Immature natural killer cell (primary cell): ENCODE measurements around the gene TAOK2. TPM values are rescaled to one million over a fixed set of nuclear protein-coding genes. Genes with fewer than 3 reads are reported as not detected.
A peak's percentile ranks its signal among the peaks of the same experiment; 100 is the strongest.
"Not testable (repeated sequence)": the region's sequence is repeated elsewhere in the genome, so short reads cannot be mapped to it uniquely, and the experiment has no call there.

Source experiments
- DNase-seq, 3 donors: peaks; one replicate each; pipeline ENCODE4 v3.0.0; 2022; ENCODE audit warnings: mixed read lengths in 1 of 3
- H3K27ac Mint-ChIP-seq, 6 donors: one replicate each; pipeline ENCODE4 v1.8.0; 2020; ENCODE audit warnings: mixed read lengths in 6 of 6, mild to moderate bottlenecking in 5 of 6, inconsistent platforms in 4 of 6, moderate library complexity in 3 of 6
- H3K27me3 Mint-ChIP-seq, 3 donors: one replicate each; pipeline ENCODE4 v1.8.0; 2020 to 2021; ENCODE audit warnings: low read depth in 3 of 3, mild to moderate bottlenecking in 3 of 3, mixed read lengths in 3 of 3, moderate library complexity in 3 of 3, inconsistent platforms in 1 of 3
- H3K36me3 Mint-ChIP-seq, 3 donors: one replicate each; pipeline ENCODE4 v1.8.0; 2020; ENCODE audit warnings: mixed read lengths in 3 of 3, inconsistent platforms in 2 of 3, mild to moderate bottlenecking in 2 of 3
- H3K4me1 Mint-ChIP-seq, 2 donors: one replicate each; pipeline ENCODE4 v1.8.0; 2020; ENCODE audit warnings: inconsistent platforms in 2 of 2, mild to moderate bottlenecking in 2 of 2, mixed read lengths in 2 of 2, moderate library complexity in 1 of 2
- H3K4me3 Mint-ChIP-seq, 5 donors: one replicate each; pipeline ENCODE4 v1.8.0; 2020; ENCODE audit warnings: mild to moderate bottlenecking in 5 of 5, mixed read lengths in 5 of 5, inconsistent platforms in 3 of 5, moderate library complexity in 3 of 5
- H3K9me3 Mint-ChIP-seq, 6 donors: one replicate each; pipeline ENCODE4 v1.8.0; 2020; ENCODE audit warnings: mild to moderate bottlenecking in 6 of 6, mixed read lengths in 6 of 6, inconsistent platforms in 4 of 6, moderate library complexity in 3 of 6
- polyA plus RNA-seq, 3 donors: library from polyadenylated mRNA; unstranded; fragments of 300-500 nt; fragmentation: Illumina TruSeq; gene quantifications; one replicate each; pipeline ENCODE4 v1.2.3, GENCODE V29; 2021

Gene TAOK2
- polyA plus RNA-seq, 3 donors from 2014 or later, result 2.1 to 10.7 (median 3.0) TPM

GRCh38 chr16:29958756-29959155, 14.9 kb upstream of the TAOK2 start:
- Mint-ChIP-seq H3K9me3 (no peaks in the 10 kb centered on the region), H3K4me3 (no peak overlapping the region), H3K27me3 (peaks cover 0 to 4% (median 2%) of the 10 kb centered on the region in 3 donors), H3K4me1 (peaks cover 18 to 22% of the 10 kb centered on the region in 2 donors), H3K36me3 (no peaks in the 10 kb centered on the region), H3K27ac (peak overlapping the region in 1 of 6 donors; percentile 21)
- DNase-seq, result no peak

GRCh38 chr16:29959293-29959692, 14.4 kb upstream of the TAOK2 start:
- Mint-ChIP-seq H3K27ac (no peak overlapping the region), H3K4me3 (no peak overlapping the region), H3K4me1 (peaks cover 18 to 22% of the 10 kb centered on the region in 2 donors), H3K9me3 (no peaks in the 10 kb centered on the region), H3K36me3 (no peaks in the 10 kb centered on the region), H3K27me3 (peaks cover 0 to 4% (median 2%) of the 10 kb centered on the region in 3 donors)
- no peak for DNase-seq

GRCh38 chr16:29959821-29960220, 13.8 kb upstream of the TAOK2 start:
- DNase-seq, H3K9me3 Mint-ChIP-seq, H3K27me3 Mint-ChIP-seq, H3K36me3 Mint-ChIP-seq: not testable (repeated sequence)
- Mint-ChIP-seq H3K27ac (peak overlapping the region in 2 of 6 donors; percentile 20 to 34), H3K4me3 (peak overlapping the region; percentile 2 to 60 (median 38)), H3K4me1 (peaks cover 20 to 22% of the 10 kb centered on the region in 2 donors)

GRCh38 chr16:29961127-29961478, 12.6 kb upstream of the TAOK2 start:
- no peaks in the 10 kb centered on the region for H3K9me3 Mint-ChIP-seq
- H3K4me1 Mint-ChIP-seq, result peaks cover 20 to 22% of the 10 kb centered on the region in 2 donors
- no peak for DNase-seq
- peak overlapping the region; percentile 90 to 94 (median 92) for H3K27ac Mint-ChIP-seq
- H3K4me3 Mint-ChIP-seq, result peak overlapping the region; percentile 88 to 92 (median 91)
- H3K27me3 Mint-ChIP-seq, result peaks cover 0 to 4% (median 2%) of the 10 kb centered on the region in 3 donors
- H3K36me3 Mint-ChIP-seq, result peaks cover 0 to 3% (median 0%) of the 10 kb centered on the region in 3 donors

GRCh38 chr16:29961479-29962343, 12.0 kb upstream of the TAOK2 start, which contains the start of gene TMEM219:
Gene TMEM219, plus strand, starts transcription at chr16:29962079. Its CDS starts 1,065 bp downstream, at chr16:29963144.
- peak; percentile 95 to 96 (median 95) for DNase-seq
- Mint-ChIP-seq H3K36me3 (peaks cover 0 to 3% (median 0%) of the 10 kb centered on the region in 3 donors), H3K4me3 (peak within 1 kb of the TSS; percentile 88 to 93 (median 92)), H3K4me1 (peaks cover 20 to 22% of the 10 kb centered on the region in 2 donors), H3K27ac (peak within 1 kb of the TSS; percentile 91 to 96 (median 94)), H3K27me3 (peaks cover 0 to 4% (median 2%) of the 10 kb centered on the region in 3 donors), H3K9me3 (no peaks in the 10 kb centered on the region)

GRCh38 chr16:29962344-29962994, 11.2 kb upstream of the TAOK2 start:
- DNase-seq, result peak in 2 of 3 donors; percentile 7 to 14
- H3K9me3 Mint-ChIP-seq, result no peaks in the 10 kb centered on the region
- H3K4me3 Mint-ChIP-seq, result peak overlapping the region; percentile 88 to 93 (median 92)
- peaks cover 0 to 4% (median 2%) of the 10 kb centered on the region in 3 donors for H3K27me3 Mint-ChIP-seq
- peaks cover 20 to 22% of the 10 kb centered on the region in 2 donors for H3K4me1 Mint-ChIP-seq
- H3K36me3 Mint-ChIP-seq, result peaks cover 0 to 3% (median 0%) of the 10 kb centered on the region in 3 donors
- peak overlapping the region; percentile 91 to 96 (median 94) for H3K27ac Mint-ChIP-seq

- DNase-seq, result no peak
- no peaks in the 10 kb centered on the region for H3K9me3 Mint-ChIP-seq
- peaks cover 0 to 3% (median 1%) of the 10 kb centered on the region in 3 donors for H3K36me3 Mint-ChIP-seq
- H3K4me3 Mint-ChIP-seq, result peak overlapping the region; percentile 88 to 93 (median 92)
- peaks cover 0 to 4% (median 2%) of the 10 kb centered on the region in 3 donors for H3K27me3 Mint-ChIP-seq
- H3K4me1 Mint-ChIP-seq, result peaks cover 20 to 22% of the 10 kb centered on the region in 2 donors
- H3K27ac Mint-ChIP-seq, result peak overlapping the region; percentile 91 to 96 (median 94)
These were observed 10.5 kb upstream of the TAOK2 start for GRCh38 chr16:29963021-29963743.

GRCh38 chr16:29968205-29968604, 5.5 kb upstream of the TAOK2 start:
- no peak overlapping the region for H3K27ac Mint-ChIP-seq

GRCh38 chr16:29971304-29971703, 2.4 kb upstream of the TAOK2 start:
- Mint-ChIP-seq H3K9me3 (no peaks in the 10 kb centered on the region), H3K27me3 (peaks cover 2 to 6% (median 2%) of the 10 kb centered on the region in 3 donors), H3K4me3 (no peak overlapping the region), H3K36me3 (peaks cover 7 to 10% (median 8%) of the 10 kb centered on the region in 3 donors), H3K27ac (no peak overlapping the region), H3K4me1 (peaks cover 31 to 36% of the 10 kb centered on the region in 2 donors)
- DNase-seq, result no peak

More at GRCh38 chr16:29968205-29968604, 5.5 kb upstream of the TAOK2 start:
- Mint-ChIP-seq H3K4me3 (no peak overlapping the region), H3K9me3 (no peaks in the 10 kb centered on the region), H3K4me1 (peaks cover 8 to 11% of the 10 kb centered on the region in 2 donors), H3K36me3 (peaks cover 8 to 11% (median 10%) of the 10 kb centered on the region in 3 donors), H3K27me3 (peaks cover 0 to 5% (median 0%) of the 10 kb centered on the region in 3 donors)
- no peak for DNase-seq

- H3K27me3 Mint-ChIP-seq, result peaks cover 2 to 6% (median 2%) of the 10 kb centered on the region in 3 donors
- peaks cover 7 to 10% (median 8%) of the 10 kb centered on the region in 3 donors for H3K36me3 Mint-ChIP-seq
- H3K27ac Mint-ChIP-seq, result peak overlapping the region; percentile 83 to 93 (median 90)
- peak overlapping the region; percentile 26 to 96 (median 54) for H3K4me3 Mint-ChIP-seq
- H3K4me1 Mint-ChIP-seq, result peaks cover 41 to 44% of the 10 kb centered on the region in 2 donors
- no peaks in the 10 kb centered on the region for H3K9me3 Mint-ChIP-seq
- DNase-seq, result no peak
These were observed 1.2 kb upstream of the TAOK2 start for GRCh38 chr16:29972500-29972899.

- Mint-ChIP-seq H3K4me1 (peaks cover 43 to 44% of the 10 kb centered on the region in 2 donors), H3K9me3 (no peaks in the 10 kb centered on the region), H3K27me3 (peaks cover 2 to 6% (median 2%) of the 10 kb centered on the region in 3 donors), H3K4me3 (peak overlapping the region; percentile 87 to 96 (median 95)), H3K27ac (peak overlapping the region; percentile 83 to 93 (median 90)), H3K36me3 (peaks cover 7 to 10% (median 8%) of the 10 kb centered on the region in 3 donors)
- no peak for DNase-seq
These were observed 680 bp upstream of the TAOK2 start for GRCh38 chr16:29972992-29973383.

GRCh38 chr16:29974291-29975133, 844 bp downstream of the TAOK2 start:
- Mint-ChIP-seq H3K4me1 (peaks cover 43 to 44% of the 10 kb centered on the region in 2 donors), H3K27me3 (peaks cover 2 to 3% (median 2%) of the 10 kb centered on the region in 3 donors), H3K27ac (peak overlapping the region; percentile 76 to 96 (median 93)), H3K4me3 (peak overlapping the region; percentile 87 to 96 (median 95)), H3K36me3 (peaks cover 0 to 16% (median 0%) of the 10 kb centered on the region in 3 donors), H3K9me3 (no peaks in the 10 kb centered on the region)
- peak; percentile 23 to 33 (median 26) for DNase-seq
